NT2/D1 (cell line): ENCODE data around the gene TIA1.
A peak's percentile ranks its signal among the peaks of the same experiment; 100 is the strongest.
"Not testable (repeated sequence)": the region's sequence is repeated elsewhere in the genome, so short reads cannot be mapped to it uniquely, and the experiment has no call there.

ENCODE experiments used
- DNase-seq: peaks from one replicate; pipeline ENCODE4 v3.0.0-alpha.2; 2011; ENCODE audit warnings: low read depth, low spot score
- H3K27me3 ChIP-seq: 2 replicates; pipeline ENCODE4 v1.6.0; 2011; ENCODE audit warnings: mild to moderate bottlenecking; ENCODE audit not compliant: insufficient read length, insufficient read depth
- H3K36me3 ChIP-seq: 2 replicates; pipeline ENCODE4 v1.6.1; 2011; ENCODE audit warnings: mild to moderate bottlenecking, low read length, mixed read lengths; ENCODE audit not compliant: insufficient read depth, insufficient read length
- H3K4me1 ChIP-seq: 2 replicates; pipeline ENCODE4 v1.5.1; 2011; ENCODE audit not compliant: insufficient read depth, insufficient read length
- H3K4me3 ChIP-seq: 2 replicates; pipeline ENCODE4 v1.5.1; 2011; ENCODE audit warnings: low read depth; ENCODE audit not compliant: insufficient read length
- H3K9ac ChIP-seq: 2 replicates; pipeline ENCODE4 v1.6.0; 2011; ENCODE audit warnings: low read depth; ENCODE audit not compliant: insufficient read length
- H3K9me3 ChIP-seq: 2 replicates; pipeline ENCODE4 v1.5.1; 2011; ENCODE audit warnings: mild to moderate bottlenecking, low read length; ENCODE audit not compliant: insufficient read depth
- SUZ12 ChIP-seq: IDR thresholded peaks from 2 replicates; pipeline ENCODE4 v1.6.1; 2011; ENCODE audit not compliant: insufficient read length, insufficient read depth; ENCODE audit errors: extremely low read depth
- YY1 ChIP-seq: IDR thresholded peaks from 2 replicates; pipeline ENCODE4 v1.6.1; 2011; ENCODE audit not compliant: insufficient read length, insufficient read depth
- ZNF274 ChIP-seq: IDR thresholded peaks from 2 replicates; pipeline ENCODE4 v1.6.1; 2011; ENCODE audit warnings: mild to moderate bottlenecking, low read depth, low read length

TIA1 gene

GRCh38 chr2:70248181-70248847 is at the start of gene TIA1:
Gene TIA1 (minus strand): TSS chr2:70248628. CDS start chr2:70248430, 198 bp downstream.
- Histone ChIP-seq H3K36me3 (peaks cover 13% of the 10 kb centered on the region), H3K27me3 (no peaks in the 10 kb centered on the region), H3K9ac (peak within 1 kb of the TSS; percentile 99), H3K9me3 (no peaks in the 10 kb centered on the region), H3K4me1 (no peaks in the 10 kb centered on the region), H3K4me3 (peak within 1 kb of the TSS; percentile 90)
- peak; percentile 98 for DNase-seq
- no peak for TF ChIP-seq ZNF274
- no peak for TF ChIP-seq SUZ12
- TF ChIP-seq YY1 = peak; percentile 80

GRCh38 chr2:70297828-70298227 is 49.4 kb upstream of the TIA1 start:
- not testable (repeated sequence) for DNase-seq

GRCh38 chr2:70283500-70284191 is 35.2 kb upstream of the TIA1 start:
- Histone ChIP-seq H3K36me3 (peaks cover 77% of the 10 kb centered on the region), H3K4me3 (no peak overlapping the region), H3K9me3 (no peaks in the 10 kb centered on the region), H3K4me1 (no peaks in the 10 kb centered on the region), H3K27me3 (no peaks in the 10 kb centered on the region), H3K9ac (no peak overlapping the region)
- TF ChIP-seq SUZ12 (no peak), ZNF274 (no peak), YY1 (no peak)
- no peak for DNase-seq

More at GRCh38 chr2:70297828-70298227, 49.4 kb upstream of the TIA1 start:
- H3K36me3 ChIP-seq = peaks cover 41% of the 10 kb centered on the region
- H3K9ac ChIP-seq, H3K27me3 ChIP-seq, H3K9me3 ChIP-seq, H3K4me1 ChIP-seq, H3K4me3 ChIP-seq: not testable (repeated sequence)

DNA sequence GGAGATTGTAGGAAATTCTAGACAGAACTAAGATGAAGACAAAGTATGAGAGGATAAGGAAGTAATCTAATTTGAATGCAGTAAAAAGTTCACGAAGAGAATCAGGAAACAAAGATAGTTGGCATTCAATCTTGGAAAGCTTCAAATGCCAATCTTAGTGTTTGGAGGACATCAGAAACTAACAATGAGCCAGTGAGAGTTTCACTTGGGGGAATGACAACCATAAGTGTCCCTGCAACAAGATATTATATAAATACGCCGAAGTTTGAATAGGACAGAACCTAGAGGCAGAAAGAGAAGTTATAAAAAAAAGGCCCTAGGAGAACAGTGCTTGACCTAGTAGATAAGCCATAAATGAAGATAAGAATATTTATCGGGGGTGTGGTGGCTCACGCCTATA is 34.0 kb upstream of the TIA1 start:
- Histone ChIP-seq H3K9me3 (no peaks in the 10 kb centered on the region), H3K9ac (no peak overlapping the region), H3K4me1 (no peaks in the 10 kb centered on the region), H3K27me3 (no peaks in the 10 kb centered on the region), H3K36me3 (peaks cover 76% of the 10 kb centered on the region), H3K4me3 (no peak overlapping the region)
- DNase-seq = no peak
- TF ChIP-seq ZNF274 (no peak), YY1 (no peak), SUZ12 (no peak)

DNA sequence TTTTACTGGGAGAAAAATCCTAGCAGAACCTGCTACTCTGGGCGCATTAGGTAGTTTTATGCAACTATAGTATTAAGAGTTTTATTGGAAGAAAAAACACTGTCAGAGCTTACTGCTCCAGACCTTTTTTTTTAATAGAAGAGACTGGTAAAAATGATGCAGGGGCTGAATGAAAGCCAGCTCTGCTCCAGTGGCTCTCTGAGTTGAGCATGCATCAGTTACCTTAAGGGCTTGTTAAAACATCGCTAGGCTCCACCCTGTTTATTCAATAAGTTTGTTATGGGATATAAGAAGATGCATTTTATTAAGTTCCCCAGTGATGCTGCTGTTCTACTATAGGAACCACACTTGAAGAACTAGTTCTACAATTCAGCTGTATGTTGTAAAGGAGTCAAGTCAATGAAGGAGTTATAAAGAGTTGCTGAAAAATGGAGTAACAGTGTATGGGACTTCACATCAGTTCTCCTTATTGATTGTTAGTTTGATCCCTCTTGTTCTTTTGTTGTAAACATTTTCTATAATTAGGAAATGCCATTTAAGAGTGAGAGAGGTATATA is 31.9 kb upstream of the TIA1 start:
- peaks cover 68% of the 10 kb centered on the region for H3K36me3 ChIP-seq
- TF ChIP-seq ZNF274 (no peak), YY1 (no peak), SUZ12 (no peak)

DNA sequence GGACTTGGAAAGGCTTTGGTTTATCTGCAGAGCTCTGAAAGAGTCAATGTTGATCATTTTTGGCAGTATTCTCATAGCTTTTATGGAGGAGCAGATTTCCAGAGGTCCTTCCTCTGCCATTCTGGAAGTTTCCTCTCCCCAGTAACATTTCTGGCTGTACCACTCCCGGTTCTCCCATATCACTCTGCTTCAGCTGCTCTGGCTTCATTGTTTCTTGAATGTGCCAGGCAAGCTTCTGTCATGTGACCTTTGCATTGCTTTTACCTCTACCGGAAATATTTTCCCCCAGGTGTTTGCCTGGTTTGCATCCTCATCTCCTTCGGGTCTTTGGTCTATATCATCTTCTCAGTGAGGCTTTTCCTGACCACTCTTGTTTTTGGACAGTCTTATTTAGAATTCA is 21.9 kb upstream of the TIA1 start:
- no peaks in the 10 kb centered on the region for H3K4me1 ChIP-seq
- peaks cover 17% of the 10 kb centered on the region for H3K36me3 ChIP-seq
- no peak overlapping the region for H3K4me3 ChIP-seq
- no peak for DNase-seq
- H3K9me3 ChIP-seq = peaks cover 4% of the 10 kb centered on the region; the same call in 1 of the 2 replicates
- no peaks in the 10 kb centered on the region for H3K27me3 ChIP-seq
- no peak for TF ChIP-seq ZNF274
- TF ChIP-seq YY1 = no peak
- TF ChIP-seq SUZ12 = no peak
- no peak overlapping the region for H3K9ac ChIP-seq

More for the DNA sequence above, 31.9 kb upstream of the TIA1 start:
- H3K4me1 ChIP-seq = no peaks in the 10 kb centered on the region
- H3K27me3 ChIP-seq = no peaks in the 10 kb centered on the region
- H3K9ac ChIP-seq = no peak overlapping the region
- no peak overlapping the region for H3K4me3 ChIP-seq
- no peaks in the 10 kb centered on the region for H3K9me3 ChIP-seq
- DNase-seq = no peak

GRCh38 chr2:70269422-70270302 is 21.2 kb upstream of the TIA1 start:
- H3K9ac ChIP-seq, DNase-seq, H3K4me1 ChIP-seq, H3K4me3 ChIP-seq, H3K27me3 ChIP-seq, H3K9me3 ChIP-seq: not testable (repeated sequence)
- peaks cover 20% of the 10 kb centered on the region for H3K36me3 ChIP-seq

GRCh38 chr2:70266925-70267324 is 18.5 kb upstream of the TIA1 start:
- not testable (repeated sequence) for DNase-seq, H3K9me3 ChIP-seq

More at GRCh38 chr2:70266925-70267324, 18.5 kb upstream of the TIA1 start:
- H3K36me3 ChIP-seq = peaks cover 21% of the 10 kb centered on the region
- H3K4me3 ChIP-seq, H3K9ac ChIP-seq, H3K27me3 ChIP-seq, H3K4me1 ChIP-seq: not testable (repeated sequence)
